ENCODE results near the gene OR51B2.

DNA sequence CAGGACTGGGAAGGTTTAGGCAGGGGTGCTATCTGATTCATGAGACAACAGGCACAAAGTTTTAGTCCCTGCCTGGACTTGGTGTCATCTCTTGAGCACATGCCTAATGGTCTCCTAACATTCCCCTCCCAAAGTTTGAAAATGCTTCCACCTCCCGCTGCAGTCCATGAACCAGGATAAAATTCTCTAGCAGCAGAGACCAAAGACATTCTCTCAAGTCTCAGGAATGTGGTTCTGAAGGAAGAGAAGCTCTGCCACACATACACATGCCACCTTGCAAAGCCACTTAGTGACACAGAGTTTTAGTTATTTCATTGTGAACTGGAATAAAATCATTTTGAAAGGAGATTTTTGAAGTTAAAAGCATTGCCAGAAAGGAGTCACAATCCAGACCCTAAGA, 42.8 kb upstream of the OR51B2 start:
- TF ChIP-seq, protein P1, sequence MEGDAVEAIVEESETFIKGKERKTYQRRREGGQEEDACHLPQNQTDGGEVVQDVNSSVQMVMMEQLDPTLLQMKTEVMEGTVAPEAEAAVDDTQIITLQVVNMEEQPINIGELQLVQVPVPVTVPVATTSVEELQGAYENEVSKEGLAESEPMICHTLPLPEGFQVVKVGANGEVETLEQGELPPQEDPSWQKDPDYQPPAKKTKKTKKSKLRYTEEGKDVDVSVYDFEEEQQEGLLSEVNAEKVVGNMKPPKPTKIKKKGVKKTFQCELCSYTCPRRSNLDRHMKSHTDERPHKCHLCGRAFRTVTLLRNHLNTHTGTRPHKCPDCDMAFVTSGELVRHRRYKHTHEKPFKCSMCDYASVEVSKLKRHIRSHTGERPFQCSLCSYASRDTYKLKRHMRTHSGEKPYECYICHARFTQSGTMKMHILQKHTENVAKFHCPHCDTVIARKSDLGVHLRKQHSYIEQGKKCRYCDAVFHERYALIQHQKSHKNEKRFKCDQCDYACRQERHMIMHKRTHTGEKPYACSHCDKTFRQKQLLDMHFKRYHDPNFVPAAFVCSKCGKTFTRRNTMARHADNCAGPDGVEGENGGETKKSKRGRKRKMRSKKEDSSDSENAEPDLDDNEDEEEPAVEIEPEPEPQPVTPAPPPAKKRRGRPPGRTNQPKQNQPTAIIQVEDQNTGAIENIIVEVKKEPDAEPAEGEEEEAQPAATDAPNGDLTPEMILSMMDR (IDR thresholded peaks at IDR 0.05; ENCODE audit: insufficient read depth, low read length), result no peak
- TF ChIP-seq POLR2AphosphoS5 (IDR thresholded peaks at IDR 0.05; ENCODE audit: low read depth), result no peak
